Upper lobe of left lung (tissue), 6 donors: ENCODE measurements around the gene NPHP4. TPM values are rescaled to one million over a fixed set of nuclear protein-coding genes. Genes with fewer than 3 reads are reported as not detected.

Experiments used
- ATAC-seq, 2 donors: fragments of 200-7000 bp; cut with Tn5 transposase; one replicate each; pipeline ENCODE4 v1.9.1; 2022; ENCODE audit warnings: mild to moderate bottlenecking in 2 of 2, moderate library complexity in 2 of 2; ENCODE audit not compliant: low FRiP score in 2 of 2
- DNase-seq, 2 donors: peaks; one replicate each; pipeline ENCODE4 v3.0.0-alpha.2; 2019 to 2020
- H3K27ac ChIP-seq, 4 donors: fragments of 200-600 bp; sonication (generic); one replicate each; pipeline ENCODE4 v1.5.1; 2016 to 2019
- H3K27me3 ChIP-seq, 4 donors: fragments of 200-600 bp; sonication (generic); one replicate each; pipeline ENCODE4 v1.5.1; 2017 to 2019
- H3K36me3 ChIP-seq, 4 donors: fragments of 200-600 bp; sonication (generic); one replicate each; pipeline ENCODE4 v1.5.1; 2016 to 2019
- H3K4me1 ChIP-seq, 4 donors: fragments of 200-600 bp; sonication (generic); one replicate each; pipeline ENCODE4 v1.5.1; 2018 to 2019
- H3K4me3 ChIP-seq, 4 donors: fragments of 200-600 bp; sonication (generic); one replicate each; pipeline ENCODE4 v1.5.1; 2017 to 2019; ENCODE audit warnings: mild to moderate bottlenecking in 2 of 4, moderate library complexity in 1 of 4
- H3K9me3 ChIP-seq, 4 donors: fragments of 200-600 bp; sonication (generic); one replicate each; pipeline ENCODE4 v1.5.1; 2018 to 2019
- CTCF ChIP-seq, 6 experiments: fragments of 450-650 bp in 4 of 6; fragments of 200-600 bp in 2 of 6; sonication (generic) in 2 of 6; IDR thresholded peaks; one replicate each; pipeline ENCODE4 v1.5.1; 2016 to 2019; ENCODE audit warnings: antibody characterized with exemption in 6 of 6
- EP300 ChIP-seq, 4 donors: sonication (generic); formaldehyde crosslinking; IDR thresholded peaks; one replicate each; pipeline ENCODE4 v1.5.1; 2017; ENCODE audit warnings: antibody characterized with exemption in 4 of 4, control low read depth in 2 of 4
- POLR2A ChIP-seq, 4 donors: fragments of 450-650 bp; IDR thresholded peaks; one replicate each; pipeline ENCODE4 v1.5.1; 2016 to 2017; ENCODE audit warnings: antibody characterized with exemption in 4 of 4, mild to moderate bottlenecking in 2 of 4
- POLR2AphosphoS5 ChIP-seq, 2 donors: sonication (generic); formaldehyde crosslinking; IDR thresholded peaks; one replicate each; pipeline ENCODE4 v1.5.1; 2017; ENCODE audit warnings: antibody characterized with exemption in 2 of 2
- WGBS, 2 donors: methylation state at CpG; one replicate each; pipeline ENCODE4 v1.1.5; 2017 to 2018; 5-methylcytosine and 5-hydroxymethylcytosine counted together
- total RNA-seq, 6 donors: library from RNA; depleted of rRNA in 4 of 6; stranded (reverse); fragments of >200 nt in 4 of 6; gene quantifications; one replicate each; pipeline versions ENCODE4 v1.1.0 to v1.2.1, GENCODE V29; 2016 to 2021
- donor health status: DM: no; HTN: no; CAD: no; lungs with moderate emphysema.
- donor health status: DM: no; HTN: yes; CAD: no; lungs with severe emphysema.

NPHP4 gene
- total RNA-seq, 6 donors from 2014 or later, result 13.5 to 45.1 (median 19.9) TPM

- DNase-seq (no peak), ATAC-seq (no peak)
- no peak overlapping the region for H3K4me3 ChIP-seq
- no peaks in the 10 kb centered on the region for H3K27me3 ChIP-seq
- no peak for TF ChIP-seq CTCF (IDR thresholded peaks at IDR 0.05)
- TF ChIP-seq POLR2A (IDR thresholded peaks at IDR 0.05), result no peak
- no peak for TF ChIP-seq POLR2AphosphoS5 (IDR thresholded peaks at IDR 0.05)
- no peak for TF ChIP-seq EP300 (IDR thresholded peaks at IDR 0.05)
- WGBS, 2 donors, result 81 to 90% methylated on average over 11 to 17 of the region's 17 CpGs
- H3K9me3 ChIP-seq, result no peaks in the 10 kb centered on the region
- H3K27ac ChIP-seq, result no peak overlapping the region
- H3K4me1 ChIP-seq, result no peaks in the 10 kb centered on the region
- H3K36me3 ChIP-seq, result no peaks in the 10 kb centered on the region
Observed at GRCh38 chr1:6012529-6013318, 20.5 kb upstream of the NPHP4 start.

- 93 to 94% methylated on average over 2 to 3 of the region's 3 CpGs for WGBS, 2 donors
- DNase-seq (no peak), ATAC-seq (no peak)
- TF ChIP-seq POLR2AphosphoS5 (IDR thresholded peaks at IDR 0.05), result no peak
- Histone ChIP-seq H3K27ac (no peak overlapping the region), H3K4me1 (no peaks in the 10 kb centered on the region), H3K4me3 (no peak overlapping the region), H3K9me3 (no peaks in the 10 kb centered on the region), H3K27me3 (no peaks in the 10 kb centered on the region), H3K36me3 (no peaks in the 10 kb centered on the region)
Observed at GRCh38 chr1:6011946-6012258, 19.7 kb upstream of the NPHP4 start.

- TF ChIP-seq POLR2A (IDR thresholded peaks at IDR 0.05) (no peak), POLR2AphosphoS5 (IDR thresholded peaks at IDR 0.05) (no peak), CTCF (IDR thresholded peaks at IDR 0.05) (no peak), EP300 (IDR thresholded peaks at IDR 0.05) (no peak)
- Histone ChIP-seq H3K27ac (no peak overlapping the region), H3K4me3 (no peak overlapping the region), H3K9me3 (no peaks in the 10 kb centered on the region), H3K27me3 (no peaks in the 10 kb centered on the region), H3K36me3 (no peaks in the 10 kb centered on the region), H3K4me1 (no peaks in the 10 kb centered on the region)
- 88 to 93% methylated on average over 19 of the region's 19 CpGs for WGBS, 2 donors
- DNase-seq (peak in 1 of 2 donors; percentile 62), ATAC-seq (no peak)
Observed at GRCh38 chr1:6011161-6011945, 19.1 kb upstream of the NPHP4 start.

GRCh38 chr1:6010554-6010953 lies 18.3 kb upstream of the NPHP4 start:
- no peak for ATAC-seq
- H3K4me1 ChIP-seq, result no peaks in the 10 kb centered on the region
- TF ChIP-seq POLR2AphosphoS5 (IDR thresholded peaks at IDR 0.05) (no peak), CTCF (IDR thresholded peaks at IDR 0.05) (no peak)
- no peak overlapping the region for H3K27ac ChIP-seq
- no peaks in the 10 kb centered on the region for H3K9me3 ChIP-seq
- WGBS, 2 donors, result 76 to 85% methylated on average over 10 of the region's 10 CpGs
- no peaks in the 10 kb centered on the region for H3K27me3 ChIP-seq
- no peak overlapping the region for H3K4me3 ChIP-seq
- no peak for DNase-seq
- H3K36me3 ChIP-seq, result no peaks in the 10 kb centered on the region

GRCh38 chr1:6009120-6010040 lies 17.2 kb upstream of the NPHP4 start:
- H3K27me3 ChIP-seq, result no peaks in the 10 kb centered on the region
- H3K27ac ChIP-seq, result no peak overlapping the region
- no peaks in the 10 kb centered on the region for H3K9me3 ChIP-seq
- no peaks in the 10 kb centered on the region for H3K36me3 ChIP-seq
- DNase-seq (no peak), ATAC-seq (no peak)
- no peaks in the 10 kb centered on the region for H3K4me1 ChIP-seq
- WGBS, 2 donors, result 87 to 90% methylated on average over 14 to 23 of the region's 23 CpGs
- no peak overlapping the region for H3K4me3 ChIP-seq
- TF ChIP-seq POLR2A (IDR thresholded peaks at IDR 0.05) (no peak), POLR2AphosphoS5 (IDR thresholded peaks at IDR 0.05) (no peak), CTCF (IDR thresholded peaks at IDR 0.05) (no peak), EP300 (IDR thresholded peaks at IDR 0.05) (no peak)
